IMR-90 (cell line): ENCODE results near the gene RABL2B.
"Not testable (repeated sequence)": the region's sequence is repeated elsewhere in the genome, so short reads cannot be mapped to it uniquely, and the experiment has no call there.

Source experiments
- BHLHE40 ChIP-seq: fragments of 150-350 bp; IDR thresholded peaks from 2 replicates; pipeline ENCODE4 v1.6.1; 2016; ENCODE audit warnings: mild to moderate bottlenecking, low read depth, low read length
- CTCF ChIP-seq: conservative IDR thresholded peaks from 2 replicates; pipeline ENCODE4 v1.5.1; 2012; ENCODE audit warnings: mild to moderate bottlenecking, low read depth, low read length, improper control_type of control experiment
- MAFK ChIP-seq: IDR thresholded peaks from 2 replicates; pipeline ENCODE4 v1.6.1; 2012; ENCODE audit warnings: low read depth, low read length, improper control_type of control experiment
- NFE2L2 ChIP-seq: fragments of 150-350 bp; IDR thresholded peaks from 2 replicates; pipeline ENCODE4 v1.6.1; 2016; ENCODE audit warnings: low read depth, mild to moderate bottlenecking, low read length
- POLR2A ChIP-seq: IDR thresholded peaks from 2 replicates; pipeline ENCODE4 v1.6.1; 2012; ENCODE audit warnings: mild to moderate bottlenecking, low read depth, low read length
- RAD21 ChIP-seq: IDR thresholded peaks from 2 replicates; pipeline ENCODE4 v1.6.1; 2012; ENCODE audit warnings: low read length, improper control_type of control experiment
- RCOR1 ChIP-seq: IDR thresholded peaks from 2 replicates; pipeline ENCODE4 v1.6.1; 2012; ENCODE audit warnings: mild to moderate bottlenecking, low read length, improper control_type of control experiment; ENCODE audit not compliant: insufficient replicate concordance
- RFX5 ChIP-seq: IDR thresholded peaks from 2 replicates; pipeline ENCODE4 v1.8.0; 2012; ENCODE audit warnings: low read depth, mild to moderate bottlenecking, low read length, moderate library complexity
- SMC3 ChIP-seq: fragments of 150-350 bp; IDR thresholded peaks from 2 replicates; pipeline ENCODE4 v1.6.1; 2016; ENCODE audit warnings: low read depth, mild to moderate bottlenecking, antibody characterized with exemption, low read length, moderate library complexity
- TF ChIP-seq, protein P1 (sequence below): fragments of 150-350 bp; IDR thresholded peaks from 2 replicates; pipeline ENCODE4 v1.6.1; 2017; ENCODE audit warnings: mild to moderate bottlenecking, antibody characterized with exemption, low read length, low read depth

- not testable (repeated sequence) for TF ChIP-seq CTCF, RFX5, POLR2A, NFE2L2, RAD21, SMC3, BHLHE40, MAFK, RCOR1
- TF ChIP-seq, protein P1, sequence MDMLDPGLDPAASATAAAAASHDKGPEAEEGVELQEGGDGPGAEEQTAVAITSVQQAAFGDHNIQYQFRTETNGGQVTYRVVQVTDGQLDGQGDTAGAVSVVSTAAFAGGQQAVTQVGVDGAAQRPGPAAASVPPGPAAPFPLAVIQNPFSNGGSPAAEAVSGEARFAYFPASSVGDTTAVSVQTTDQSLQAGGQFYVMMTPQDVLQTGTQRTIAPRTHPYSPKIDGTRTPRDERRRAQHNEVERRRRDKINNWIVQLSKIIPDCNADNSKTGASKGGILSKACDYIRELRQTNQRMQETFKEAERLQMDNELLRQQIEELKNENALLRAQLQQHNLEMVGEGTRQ, result not testable (repeated sequence)
Measured at GRCh38 chr22:50783033-50783879, at the start of gene RABL2B.
